GM23338 (cell line): Measurements from ENCODE around the gene ESYT2. TPM values are rescaled to one million over a fixed set of nuclear protein-coding genes. Genes with fewer than 3 reads are reported as not detected.

Experiments used
- ATAC-seq: fragments of 200-7000 bp; cut with Tn5 transposase; 3 replicates; pipeline ENCODE4 v1.9.1; 2020
- DNase-seq: peaks from one replicate; pipeline ENCODE4 v3.0.0-alpha.2; 2015; ENCODE audit warnings: low spot score
- H2AFZ ChIP-seq: fragments of 200-600 bp; sonication (generic); 2 replicates; pipeline ENCODE4 v1.8.0; 2016; ENCODE audit warnings: antibody characterized with exemption, mild to moderate bottlenecking, moderate library complexity
- H3F3A ChIP-seq: fragments of 200-600 bp; sonication (generic); replicated peaks from 2 replicates; pipeline ENCODE4 v1.8.0; 2017; ENCODE audit warnings: antibody characterized with exemption, mixed run types, low read depth
- H3K27ac ChIP-seq: fragments of 200-600 bp; sonication (generic); 2 replicates; pipeline ENCODE4 v1.6.1; 2016; ENCODE audit warnings: low read depth
- H3K27me3 ChIP-seq: fragments of 200-600 bp; sonication (generic); 2 replicates; pipeline ENCODE4 v1.8.0; 2016; ENCODE audit warnings: mild to moderate bottlenecking, mixed run types, moderate library complexity; ENCODE audit not compliant: insufficient read depth
- H3K36me3 ChIP-seq: fragments of 200-600 bp; sonication (generic); 2 replicates; pipeline ENCODE4 v1.8.0; 2016; ENCODE audit warnings: mild to moderate bottlenecking; ENCODE audit not compliant: insufficient read depth
- H3K4me1 ChIP-seq: fragments of 200-600 bp; sonication (generic); 2 replicates; pipeline ENCODE4 v1.8.0; 2016; ENCODE audit warnings: mild to moderate bottlenecking, moderate library complexity; ENCODE audit not compliant: insufficient read depth
- H3K4me2 ChIP-seq: fragments of 200-600 bp; sonication (generic); 2 replicates; pipeline ENCODE4 v1.7.1; 2017; ENCODE audit warnings: mixed run types
- H3K4me3 ChIP-seq: fragments of 200-600 bp; sonication (generic); 2 replicates; pipeline ENCODE4 v1.6.1; 2016; ENCODE audit warnings: mixed run types
- H3K79me2 ChIP-seq: fragments of 200-600 bp; sonication (generic); replicated peaks from 2 replicates; pipeline ENCODE4 v1.8.0; 2017; ENCODE audit warnings: mild to moderate bottlenecking; ENCODE audit not compliant: insufficient read depth
- H3K9me2 ChIP-seq: fragments of 200-600 bp; sonication (generic); 2 replicates; pipeline ENCODE4 v1.8.0; 2017; ENCODE audit not compliant: insufficient read depth
- H4K20me1 ChIP-seq: fragments of 200-600 bp; sonication (generic); replicated peaks from 2 replicates; pipeline ENCODE4 v1.8.0; 2017; ENCODE audit warnings: mild to moderate bottlenecking; ENCODE audit not compliant: insufficient read depth
- H3K27ac Mint-ChIP-seq: 2 replicates; pipeline ENCODE4 v1.8.0; 2020; ENCODE audit warnings: inconsistent platforms, mild to moderate bottlenecking, moderate library complexity, mixed read lengths
- H3K27me3 Mint-ChIP-seq: 3 replicates; pipeline ENCODE4 v1.8.0; 2022; ENCODE audit warnings: low read depth, mild to moderate bottlenecking, moderate library complexity, mixed read lengths, inconsistent platforms; ENCODE audit not compliant: insufficient read depth, poor library complexity
- H3K36me3 Mint-ChIP-seq: 3 replicates; pipeline ENCODE4 v1.8.0; 2021; ENCODE audit warnings: low read depth, mild to moderate bottlenecking, inconsistent platforms, moderate library complexity, mixed read lengths
- H3K4me1 Mint-ChIP-seq: 3 replicates; pipeline ENCODE4 v1.8.0; 2020; ENCODE audit warnings: mild to moderate bottlenecking, inconsistent platforms, mixed read lengths
- H3K4me3 Mint-ChIP-seq: 3 replicates; pipeline ENCODE4 v1.8.0; 2021; ENCODE audit warnings: moderate library complexity, mild to moderate bottlenecking, inconsistent platforms, mixed read lengths
- H3K9me3 Mint-ChIP-seq: 3 replicates; pipeline ENCODE4 v1.8.0; 2020; ENCODE audit warnings: moderate library complexity, mild to moderate bottlenecking, inconsistent platforms, mixed read lengths
- CREB1 ChIP-seq: fragments of 250-450 bp; sonication (Bioruptor Pico); IDR thresholded peaks from 2 replicates; pipeline ENCODE4 v1.5.0; 2020; ENCODE audit warnings: low read depth, mild to moderate bottlenecking, moderate library complexity
- EZH2 ChIP-seq: fragments of 200-600 bp; sonication (generic); IDR thresholded peaks from one replicate; pipeline ENCODE4 v1.8.0; 2017; ENCODE audit warnings: antibody characterized with exemption, mild to moderate bottlenecking, low read depth; ENCODE audit not compliant: unreplicated experiment
- EZH2phosphoT487 ChIP-seq: fragments of 200-600 bp; sonication (generic); IDR thresholded peaks from one replicate; pipeline ENCODE4 v1.8.1; 2018; ENCODE audit warnings: antibody characterized with exemption; ENCODE audit not compliant: unreplicated experiment
- JUNB ChIP-seq: IDR thresholded peaks from one replicate; pipeline ENCODE4 v1.6.1; 2016; ENCODE audit warnings: antibody characterized with exemption; ENCODE audit not compliant: unreplicated experiment
- NANOG ChIP-seq: IDR thresholded peaks from 2 replicates; pipeline ENCODE4 v1.6.1; 2016; ENCODE audit warnings: antibody characterized with exemption, borderline replicate concordance
- POLR2AphosphoS5 ChIP-seq: IDR thresholded peaks from 2 replicates; pipeline ENCODE4 v1.6.1; 2016; ENCODE audit warnings: antibody characterized with exemption, low read depth
- STAT1 ChIP-seq: IDR thresholded peaks from one replicate; pipeline ENCODE4 v1.6.1; 2016; ENCODE audit warnings: antibody characterized with exemption; ENCODE audit not compliant: unreplicated experiment
- ZNF114 ChIP-seq: fragments of 250-450 bp; sonication (Bioruptor Pico); IDR thresholded peaks from 2 replicates; pipeline ENCODE4 v1.5.0; 2020; ENCODE audit warnings: mild to moderate bottlenecking, moderate library complexity
- ZNF331 ChIP-seq: fragments of 250-450 bp; sonication (Bioruptor Pico); IDR thresholded peaks from 2 replicates; pipeline ENCODE4 v1.5.0; 2020; ENCODE audit warnings: low read depth, mild to moderate bottlenecking, moderate library complexity
- polyA plus RNA-seq: library from polyadenylated mRNA; unstranded; fragments of >200 nt; fragmentation: Nextera tagmentation; extraction: Ambion mirVana; gene quantifications from 2 replicates; pipeline ENCODE4 v1.2.1, GENCODE V29; 2016
- total RNA-seq: library from RNA; depleted of rRNA; stranded (reverse); fragments of >200 nt; shearing (Covaris generic); gene quantifications from 2 replicates; pipeline ENCODE4 v1.2.3, GENCODE V29; 2014
- TF ChIP-seq, protein P1 (sequence below): IDR thresholded peaks from 2 replicates; pipeline ENCODE4 v1.6.1; 2016; ENCODE audit warnings: antibody characterized with exemption
- TF ChIP-seq, protein P2 (sequence below), 2 experiments: fragments of 200-600 bp in 1 of 2; sonication (generic) in 1 of 2; conservative IDR thresholded peaks; 2 replicates each; pipeline versions ENCODE4 v1.5.1 to v1.6.1; 2016 to 2017; ENCODE audit warnings: antibody characterized with exemption in 2 of 2, low read depth in 2 of 2, mild to moderate bottlenecking in 2 of 2, moderate library complexity in 1 of 2
- TF ChIP-seq, protein P3 (sequence below): IDR thresholded peaks from one replicate; pipeline ENCODE4 v1.6.1; 2018; ENCODE audit warnings: antibody characterized with exemption; ENCODE audit not compliant: unreplicated experiment

The ESYT2 gene
- total and polyA plus RNA-seq, 2 experiments from 2014 or later, result 9.6 to 52.7 TPM

- TF ChIP-seq, protein P1, sequence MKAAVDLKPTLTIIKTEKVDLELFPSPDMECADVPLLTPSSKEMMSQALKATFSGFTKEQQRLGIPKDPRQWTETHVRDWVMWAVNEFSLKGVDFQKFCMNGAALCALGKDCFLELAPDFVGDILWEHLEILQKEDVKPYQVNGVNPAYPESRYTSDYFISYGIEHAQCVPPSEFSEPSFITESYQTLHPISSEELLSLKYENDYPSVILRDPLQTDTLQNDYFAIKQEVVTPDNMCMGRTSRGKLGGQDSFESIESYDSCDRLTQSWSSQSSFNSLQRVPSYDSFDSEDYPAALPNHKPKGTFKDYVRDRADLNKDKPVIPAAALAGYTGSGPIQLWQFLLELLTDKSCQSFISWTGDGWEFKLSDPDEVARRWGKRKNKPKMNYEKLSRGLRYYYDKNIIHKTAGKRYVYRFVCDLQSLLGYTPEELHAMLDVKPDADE, result no peak
- TF ChIP-seq POLR2AphosphoS5 (no peak), ZNF331 (CRISPR knock-in tag) (no peak), ZNF114 (CRISPR knock-in tag) (no peak), EZH2 (no peak), NANOG (no peak), EZH2phosphoT487 (no peak)
These were observed 134.3 kb downstream of the ESYT2 start (continued) for GRCh38 chr7:158695056-158695455.

GRCh38 chr7:158694650-158695049 is 134.7 kb downstream of the ESYT2 start:
- Histone ChIP-seq H3K36me3 (peaks cover 70% of the 10 kb centered on the region), H4K20me1 (peaks cover 60% of the 10 kb centered on the region), H3F3A (0 out of 2 replicates have a peak, but pooled peaks cover 8% of the 10 kb centered on the region), H3K4me2 (no peak overlapping the region), H3K4me3 (no peak overlapping the region), H3K27ac (no peak overlapping the region), H2AFZ (no peak overlapping the region), H3K9me2 (no peaks in the 10 kb centered on the region), H3K79me2 (peaks cover 72% of the 10 kb centered on the region), H3K4me1 (peaks cover 4% of the 10 kb centered on the region; the same call in 1 of the 2 replicates), H3K27me3 (no peaks in the 10 kb centered on the region)
- peaks cover 78% of the 10 kb centered on the region for H3K36me3 Mint-ChIP-seq
- no peaks in the 10 kb centered on the region for H3K9me3 Mint-ChIP-seq
- TF ChIP-seq, protein P2, sequence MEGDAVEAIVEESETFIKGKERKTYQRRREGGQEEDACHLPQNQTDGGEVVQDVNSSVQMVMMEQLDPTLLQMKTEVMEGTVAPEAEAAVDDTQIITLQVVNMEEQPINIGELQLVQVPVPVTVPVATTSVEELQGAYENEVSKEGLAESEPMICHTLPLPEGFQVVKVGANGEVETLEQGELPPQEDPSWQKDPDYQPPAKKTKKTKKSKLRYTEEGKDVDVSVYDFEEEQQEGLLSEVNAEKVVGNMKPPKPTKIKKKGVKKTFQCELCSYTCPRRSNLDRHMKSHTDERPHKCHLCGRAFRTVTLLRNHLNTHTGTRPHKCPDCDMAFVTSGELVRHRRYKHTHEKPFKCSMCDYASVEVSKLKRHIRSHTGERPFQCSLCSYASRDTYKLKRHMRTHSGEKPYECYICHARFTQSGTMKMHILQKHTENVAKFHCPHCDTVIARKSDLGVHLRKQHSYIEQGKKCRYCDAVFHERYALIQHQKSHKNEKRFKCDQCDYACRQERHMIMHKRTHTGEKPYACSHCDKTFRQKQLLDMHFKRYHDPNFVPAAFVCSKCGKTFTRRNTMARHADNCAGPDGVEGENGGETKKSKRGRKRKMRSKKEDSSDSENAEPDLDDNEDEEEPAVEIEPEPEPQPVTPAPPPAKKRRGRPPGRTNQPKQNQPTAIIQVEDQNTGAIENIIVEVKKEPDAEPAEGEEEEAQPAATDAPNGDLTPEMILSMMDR (conservative IDR thresholded peaks at IDR 0.05; ENCODE audit: low read depth in 2 of 2), result no peak
- no peak for TF ChIP-seq EZH2phosphoT487
- no peak for TF ChIP-seq EZH2
- TF ChIP-seq NANOG, result no peak
- no peak for TF ChIP-seq JUNB
- no peak for TF ChIP-seq CREB1 (CRISPR knock-in tag)
- DNase-seq (no peak), ATAC-seq (no peak)
- peaks cover 2% of the 10 kb centered on the region for H3K27me3 Mint-ChIP-seq
- H3K4me3 Mint-ChIP-seq, result no peak overlapping the region
- no peak overlapping the region for H3K27ac Mint-ChIP-seq
- peaks cover 2% of the 10 kb centered on the region; the same call in 2 of the 3 replicates for H3K4me1 Mint-ChIP-seq

GRCh38 chr7:158689488-158689887 is 139.8 kb downstream of the ESYT2 start:
- DNase-seq (no peak), ATAC-seq (no peak)
- no peak overlapping the region for H3K4me3 Mint-ChIP-seq
- no peaks in the 10 kb centered on the region for H3K4me1 Mint-ChIP-seq
- H2AFZ ChIP-seq, result no peak overlapping the region
- no peaks in the 10 kb centered on the region for H3K9me3 Mint-ChIP-seq
- no peaks in the 10 kb centered on the region for H3F3A ChIP-seq
- no peaks in the 10 kb centered on the region for H3K27me3 ChIP-seq
- H3K4me2 ChIP-seq, result no peak overlapping the region
- H4K20me1 ChIP-seq, result peaks cover 37% of the 10 kb centered on the region
- peaks cover 72% of the 10 kb centered on the region for H3K36me3 Mint-ChIP-seq
- H3K4me3 ChIP-seq, result no peak overlapping the region
- H3K27me3 Mint-ChIP-seq, result no peaks in the 10 kb centered on the region
- no peaks in the 10 kb centered on the region for H3K4me1 ChIP-seq
- H3K27ac ChIP-seq, result no peak overlapping the region
- peaks cover 77% of the 10 kb centered on the region for H3K36me3 ChIP-seq
- no peaks in the 10 kb centered on the region for H3K9me2 ChIP-seq
- H3K27ac Mint-ChIP-seq, result no peak overlapping the region
- peaks cover 20% of the 10 kb centered on the region for H3K79me2 ChIP-seq
- TF ChIP-seq STAT1 (no peak), ZNF331 (CRISPR knock-in tag) (no peak), POLR2AphosphoS5 (no peak), ZNF114 (CRISPR knock-in tag) (no peak), EZH2 (no peak), EZH2phosphoT487 (no peak)
- TF ChIP-seq, protein P3, sequence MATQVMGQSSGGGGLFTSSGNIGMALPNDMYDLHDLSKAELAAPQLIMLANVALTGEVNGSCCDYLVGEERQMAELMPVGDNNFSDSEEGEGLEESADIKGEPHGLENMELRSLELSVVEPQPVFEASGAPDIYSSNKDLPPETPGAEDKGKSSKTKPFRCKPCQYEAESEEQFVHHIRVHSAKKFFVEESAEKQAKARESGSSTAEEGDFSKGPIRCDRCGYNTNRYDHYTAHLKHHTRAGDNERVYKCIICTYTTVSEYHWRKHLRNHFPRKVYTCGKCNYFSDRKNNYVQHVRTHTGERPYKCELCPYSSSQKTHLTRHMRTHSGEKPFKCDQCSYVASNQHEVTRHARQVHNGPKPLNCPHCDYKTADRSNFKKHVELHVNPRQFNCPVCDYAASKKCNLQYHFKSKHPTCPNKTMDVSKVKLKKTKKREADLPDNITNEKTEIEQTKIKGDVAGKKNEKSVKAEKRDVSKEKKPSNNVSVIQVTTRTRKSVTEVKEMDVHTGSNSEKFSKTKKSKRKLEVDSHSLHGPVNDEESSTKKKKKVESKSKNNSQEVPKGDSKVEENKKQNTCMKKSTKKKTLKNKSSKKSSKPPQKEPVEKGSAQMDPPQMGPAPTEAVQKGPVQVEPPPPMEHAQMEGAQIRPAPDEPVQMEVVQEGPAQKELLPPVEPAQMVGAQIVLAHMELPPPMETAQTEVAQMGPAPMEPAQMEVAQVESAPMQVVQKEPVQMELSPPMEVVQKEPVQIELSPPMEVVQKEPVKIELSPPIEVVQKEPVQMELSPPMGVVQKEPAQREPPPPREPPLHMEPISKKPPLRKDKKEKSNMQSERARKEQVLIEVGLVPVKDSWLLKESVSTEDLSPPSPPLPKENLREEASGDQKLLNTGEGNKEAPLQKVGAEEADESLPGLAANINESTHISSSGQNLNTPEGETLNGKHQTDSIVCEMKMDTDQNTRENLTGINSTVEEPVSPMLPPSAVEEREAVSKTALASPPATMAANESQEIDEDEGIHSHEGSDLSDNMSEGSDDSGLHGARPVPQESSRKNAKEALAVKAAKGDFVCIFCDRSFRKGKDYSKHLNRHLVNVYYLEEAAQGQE, result no peak
- TF ChIP-seq, protein P2 (conservative IDR thresholded peaks at IDR 0.05; ENCODE audit: low read depth in 2 of 2), result no peak
- TF ChIP-seq, protein P1, result no peak
